Islet precursor cell (in vitro differentiated cells): ENCODE measurements around the gene PRKG1.

Experiments
- DNase-seq: peaks from one replicate; pipeline ENCODE4 v3.0.0-alpha.2; 2018

The PRKG1 gene

GRCh38 chr10:51074238-51075028 is at the start of gene PRKG1:
Gene PRKG1, plus strand, starts transcription at chr10:51074487.
- peak; percentile 95 for DNase-seq

- no peak for DNase-seq
These were observed 45.9 kb upstream of the PRKG1 start for GRCh38 chr10:51028420-51028819.

- DNase-seq, result no peak
These were observed 45.1 kb upstream of the PRKG1 start for GRCh38 chr10:51029172-51029641.

GRCh38 chr10:51030480-51030879 is 43.8 kb upstream of the PRKG1 start:
- DNase-seq, result no peak

GRCh38 chr10:51031950-51032349 is 42.3 kb upstream of the PRKG1 start:
- DNase-seq, result no peak

GRCh38 chr10:51034769-51035168 is 39.5 kb upstream of the PRKG1 start:
- DNase-seq, result no peak

- DNase-seq, result no peak
These were observed 38.9 kb upstream of the PRKG1 start for GRCh38 chr10:51035344-51035743.

GRCh38 chr10:51045871-51046270 is 28.4 kb upstream of the PRKG1 start:
- no peak for DNase-seq

- DNase-seq, result no peak
These were observed 27.6 kb upstream of the PRKG1 start for GRCh38 chr10:51046654-51047053.

GRCh38 chr10:51047857-51048256 is 26.4 kb upstream of the PRKG1 start:
- no peak for DNase-seq

GRCh38 chr10:51048792-51049191 is 25.5 kb upstream of the PRKG1 start:
- DNase-seq, result no peak

- DNase-seq, result no peak
These were observed 22.1 kb upstream of the PRKG1 start for GRCh38 chr10:51052163-51052562.

- no peak for DNase-seq
These were observed 16.4 kb upstream of the PRKG1 start for GRCh38 chr10:51057925-51058324.

- DNase-seq, result no peak
These were observed 11.1 kb upstream of the PRKG1 start for GRCh38 chr10:51063166-51063565.

GRCh38 chr10:51063659-51064535 is 10.4 kb upstream of the PRKG1 start:
- no peak for DNase-seq

- no peak for DNase-seq
These were observed 8.1 kb upstream of the PRKG1 start for GRCh38 chr10:51066231-51066630.

GRCh38 chr10:51072210-51072609 is 2.1 kb upstream of the PRKG1 start:
- no peak for DNase-seq

GRCh38 chr10:51072921-51073434 is 1.3 kb upstream of the PRKG1 start:
- no peak for DNase-seq

- peak; percentile 71 for DNase-seq
These were observed 642 bp upstream of the PRKG1 start for GRCh38 chr10:51073453-51074237.

- no peak for DNase-seq
These were observed 971 bp downstream of the PRKG1 start for GRCh38 chr10:51075043-51075872.

- DNase-seq, result no peak
These were observed 1.6 kb downstream of the PRKG1 start for GRCh38 chr10:51075873-51076229.

GRCh38 chr10:51076299-51076841 is 2.1 kb downstream of the PRKG1 start:
- no peak for DNase-seq
